GM21786 (cell line): ENCODE measurements around the gene ETV6.
"Not testable (repeated sequence)": the region's sequence is repeated elsewhere in the genome, so short reads cannot be mapped to it uniquely, and the experiment has no call there.

Source experiments
- ATAC-seq: cut with Tn5 transposase; IDR thresholded peaks from one replicate; pipeline ENCODE4 v1.9.1; 2021; ENCODE audit not compliant: unreplicated experiment

ETV6 gene

DNA sequence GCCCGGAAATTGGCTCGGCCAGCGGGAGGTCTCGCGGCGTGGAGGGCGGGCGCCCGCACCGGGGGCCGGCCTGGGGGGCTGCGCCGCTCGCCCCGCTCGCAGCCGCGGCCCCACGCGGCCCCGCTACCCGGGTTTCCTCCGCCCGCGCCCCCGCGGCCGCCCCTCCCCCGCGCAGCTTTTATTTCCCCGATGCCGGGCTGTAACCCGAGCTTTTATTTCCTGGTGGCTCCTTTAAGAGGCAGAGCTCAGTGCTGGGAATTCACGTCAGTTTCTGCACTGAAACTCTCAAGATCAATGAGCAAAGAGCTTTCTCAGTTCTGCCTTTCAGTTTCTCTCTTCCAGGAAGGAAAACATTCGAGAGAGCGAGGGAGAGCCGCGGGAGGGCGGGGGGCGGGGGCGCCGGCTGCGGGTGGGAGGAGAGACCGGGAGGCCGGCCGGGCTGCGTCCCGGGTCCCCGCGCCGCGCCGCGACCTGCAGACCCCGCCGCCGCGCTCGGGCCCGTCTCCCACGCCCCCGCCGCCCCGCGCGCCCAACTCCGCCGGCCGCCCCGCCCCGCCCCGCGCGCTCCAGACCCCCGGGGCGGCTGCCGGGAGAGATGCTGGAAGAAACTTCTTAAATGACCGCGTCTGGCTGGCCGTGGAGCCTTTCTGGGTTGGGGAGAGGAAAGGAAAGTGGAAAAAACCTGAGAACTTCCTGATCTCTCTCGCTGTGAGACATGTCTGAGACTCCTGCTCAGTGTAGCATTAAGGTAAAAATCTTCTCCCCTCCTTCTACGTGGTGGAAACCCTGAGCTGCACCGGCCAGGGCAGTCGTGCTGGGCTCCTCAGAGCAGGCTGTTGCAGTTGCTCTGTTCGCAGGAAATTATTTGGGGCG lies at the start of gene ETV6:
ETV6 (plus strand) TSS at position 262 of the 873 bp plus-strand sequence; CDS start at position 716, 454 bp downstream.
- ATAC-seq, result peak; percentile 39

DNA sequence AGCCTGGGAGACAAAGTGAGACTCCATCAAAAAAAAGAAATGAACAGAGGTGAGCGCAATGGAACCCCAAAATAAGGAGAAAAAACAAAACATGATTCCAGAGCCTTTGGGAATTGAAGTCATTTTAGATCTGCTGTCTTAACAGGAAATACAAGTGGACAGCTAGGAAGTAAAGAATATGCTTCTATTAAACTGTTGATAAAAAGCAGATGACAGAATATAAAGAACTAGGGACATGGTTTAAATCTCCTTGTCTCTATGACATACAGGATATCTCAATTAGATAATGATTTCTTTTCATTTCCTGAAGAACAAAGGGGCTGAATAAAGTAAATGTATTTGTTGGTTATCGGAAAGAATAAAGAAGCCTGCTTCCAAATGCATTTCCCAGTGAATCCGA lies 49.3 kb upstream of the ETV6 start:
- ATAC-seq, result no peak

DNA sequence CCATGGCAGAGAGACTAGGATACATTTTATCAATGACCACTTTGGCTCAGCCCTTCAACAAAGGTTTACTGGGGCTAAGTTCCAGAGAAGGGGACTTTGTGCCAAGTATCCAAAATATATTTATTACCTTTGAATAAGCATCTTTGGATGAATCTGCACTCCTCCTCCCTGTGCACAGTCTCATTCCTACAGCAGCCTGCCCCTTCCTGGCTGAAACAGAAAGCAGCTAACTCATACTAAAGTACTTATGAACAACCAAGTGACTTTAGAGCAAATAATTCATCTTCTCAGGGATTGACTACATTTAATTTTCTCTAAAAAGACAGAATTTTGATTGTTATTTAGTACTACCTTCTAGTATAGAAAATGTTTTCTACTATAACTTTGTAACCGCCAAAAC lies 47.8 kb upstream of the ETV6 start:
- ATAC-seq, result no peak

DNA sequence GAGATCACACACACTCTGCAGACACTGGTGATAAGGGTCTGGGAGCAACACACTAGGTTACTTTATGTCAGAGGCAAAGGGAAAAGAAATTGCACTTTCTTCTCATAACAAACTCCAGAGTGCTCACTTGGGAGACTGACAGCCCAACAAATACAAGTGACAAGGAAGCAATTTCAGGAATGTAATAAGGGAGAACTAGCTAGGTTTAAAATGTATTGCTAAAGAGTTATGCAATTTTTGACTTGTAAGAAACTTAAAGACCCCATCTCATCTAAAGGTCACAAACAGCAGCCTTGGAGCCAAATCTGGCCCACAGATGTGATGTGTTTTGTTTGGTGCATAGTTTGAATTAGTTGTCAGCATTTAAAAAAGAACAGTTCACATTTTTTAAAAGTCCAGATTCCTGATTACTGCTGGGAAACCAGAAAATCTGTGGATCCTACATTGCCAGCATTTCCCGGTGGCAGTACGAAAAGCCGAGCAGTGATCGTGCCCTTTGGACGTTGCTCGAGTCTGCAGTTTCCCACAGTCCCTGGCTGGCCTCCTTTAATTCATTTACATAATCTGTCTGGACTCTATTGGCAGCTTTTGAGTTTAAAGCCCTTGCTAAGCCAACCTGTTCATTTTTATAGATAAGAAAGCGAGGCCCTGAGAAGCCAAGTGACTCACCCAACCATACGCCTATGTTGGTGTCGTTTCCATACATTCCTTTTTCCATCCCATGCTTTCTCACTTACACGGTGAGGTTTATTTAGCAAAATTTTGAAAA lies 42.0 kb upstream of the ETV6 start:
- no peak for ATAC-seq

DNA sequence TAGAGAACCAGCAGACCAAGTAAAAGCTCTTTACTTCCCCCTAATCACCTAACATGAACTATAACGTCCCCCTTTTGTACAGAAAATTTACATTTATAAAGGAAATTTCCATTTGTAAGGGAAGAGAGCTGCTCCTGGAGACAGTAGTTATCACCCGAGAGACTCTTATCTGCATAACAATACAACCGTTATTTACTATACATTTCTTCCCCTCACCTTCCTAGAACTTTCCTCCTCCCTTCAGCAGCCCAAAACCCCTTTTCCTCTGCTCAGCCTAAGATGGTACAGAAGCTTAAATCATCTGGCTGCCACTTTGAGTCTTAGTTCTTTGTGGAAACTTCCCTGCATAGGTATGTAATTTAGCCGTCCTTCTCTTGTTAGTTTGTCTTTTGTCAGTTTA lies 40.4 kb upstream of the ETV6 start:
- no peak for ATAC-seq

DNA sequence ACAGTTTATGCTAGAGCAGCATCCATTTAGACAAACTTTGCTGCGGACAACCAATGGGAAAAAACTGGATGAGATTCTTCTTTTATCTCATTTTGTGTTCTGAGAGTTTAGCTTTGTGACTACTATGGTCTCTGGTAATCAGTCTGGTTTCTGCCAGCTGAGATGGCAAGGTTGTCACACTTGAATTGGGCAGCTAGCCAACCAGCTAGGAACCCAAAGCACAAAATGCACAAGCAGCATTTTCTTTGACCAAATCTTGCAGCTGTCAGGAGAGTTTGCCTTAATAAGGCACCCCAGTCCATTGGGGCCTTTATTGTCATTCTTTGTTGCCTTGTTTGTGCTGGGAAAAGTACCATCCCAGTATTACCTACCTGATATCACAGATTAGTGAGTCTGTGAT lies 34.0 kb upstream of the ETV6 start:
- no peak for ATAC-seq

DNA sequence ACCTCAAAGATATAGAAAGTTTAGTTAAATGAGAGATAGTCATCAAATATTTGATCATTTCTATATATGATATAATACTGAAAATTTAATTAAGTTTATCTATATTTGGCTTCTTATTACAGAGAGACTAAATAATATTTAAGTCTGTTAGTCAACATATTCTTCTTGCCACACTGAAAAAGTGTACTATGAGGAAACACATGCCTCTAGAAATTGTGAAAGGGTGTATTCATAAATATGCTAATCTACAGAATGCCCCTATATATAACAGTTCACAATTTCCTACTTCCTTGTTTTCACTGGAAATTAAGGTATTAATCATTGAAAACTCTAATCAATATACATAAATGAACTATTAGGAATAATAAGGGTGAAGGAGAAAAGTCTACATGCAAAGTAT lies 31.4 kb upstream of the ETV6 start:
- ATAC-seq, result no peak

DNA sequence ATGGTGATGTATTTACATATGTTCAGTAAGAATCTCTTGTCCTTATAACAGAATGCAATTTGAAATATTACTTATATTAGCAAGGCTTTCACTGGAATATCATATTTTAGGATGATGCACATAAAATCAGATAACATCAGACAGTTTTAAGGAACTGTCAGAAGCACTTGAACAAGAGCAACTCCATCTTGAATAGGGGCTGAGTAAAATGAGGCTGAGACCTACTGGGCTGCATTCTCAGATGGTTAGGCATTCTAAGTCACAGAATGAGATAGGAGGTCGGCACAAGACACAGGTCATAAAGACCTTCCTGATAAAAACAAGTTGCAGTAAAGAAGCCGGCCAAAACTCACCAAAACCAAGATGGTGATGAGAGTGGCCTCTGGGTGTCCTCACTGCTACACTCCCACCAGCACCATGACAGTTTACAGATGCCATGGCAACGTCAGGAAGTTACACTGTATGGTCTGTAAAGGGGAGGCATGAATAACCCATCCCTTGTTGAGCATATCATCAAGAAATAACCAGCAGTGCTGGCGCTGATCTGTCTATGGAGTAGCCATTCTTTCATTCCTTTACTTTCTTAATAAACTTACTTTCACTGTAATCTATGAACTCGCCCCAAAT lies 27.6 kb upstream of the ETV6 start:
- ATAC-seq, result no peak

DNA sequence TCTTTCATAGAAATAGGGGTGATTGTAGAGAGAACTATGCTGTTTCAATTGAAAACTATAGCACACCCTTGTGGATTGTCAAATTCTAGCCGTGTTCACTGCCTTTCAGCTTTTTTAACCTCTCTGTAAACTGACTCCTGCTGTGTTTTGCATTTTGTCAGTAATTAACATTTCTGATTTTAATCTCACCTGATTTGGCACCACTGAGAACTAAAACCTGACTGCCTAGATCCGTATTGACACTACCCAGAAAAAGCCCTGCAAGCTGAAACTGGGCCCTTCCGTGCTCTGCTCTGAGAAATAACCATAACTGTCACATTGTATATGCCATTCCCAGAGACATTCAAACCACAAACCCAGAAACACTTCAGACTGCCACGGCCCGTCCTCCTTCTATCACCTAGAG lies 26.6 kb upstream of the ETV6 start:
- ATAC-seq, result no peak

DNA sequence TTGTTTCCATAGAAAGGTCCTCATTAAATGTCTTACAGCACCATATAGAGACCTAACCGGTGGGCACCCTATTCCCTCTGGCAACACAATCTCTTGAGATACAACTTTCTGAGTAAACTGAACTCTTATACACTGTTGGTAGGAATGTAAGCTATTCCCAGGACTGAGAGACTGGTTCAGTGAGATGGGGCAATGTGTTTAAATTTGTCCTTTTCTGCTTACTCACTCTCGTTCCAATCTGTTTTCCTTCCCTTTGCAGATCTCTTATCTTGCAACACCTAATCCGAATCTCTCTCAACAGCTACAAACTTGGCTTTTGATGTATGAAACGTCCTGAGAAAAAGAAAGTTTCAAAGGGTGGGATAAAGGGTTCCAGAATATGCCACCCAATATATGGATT lies 26.1 kb upstream of the ETV6 start:
- no peak for ATAC-seq

DNA sequence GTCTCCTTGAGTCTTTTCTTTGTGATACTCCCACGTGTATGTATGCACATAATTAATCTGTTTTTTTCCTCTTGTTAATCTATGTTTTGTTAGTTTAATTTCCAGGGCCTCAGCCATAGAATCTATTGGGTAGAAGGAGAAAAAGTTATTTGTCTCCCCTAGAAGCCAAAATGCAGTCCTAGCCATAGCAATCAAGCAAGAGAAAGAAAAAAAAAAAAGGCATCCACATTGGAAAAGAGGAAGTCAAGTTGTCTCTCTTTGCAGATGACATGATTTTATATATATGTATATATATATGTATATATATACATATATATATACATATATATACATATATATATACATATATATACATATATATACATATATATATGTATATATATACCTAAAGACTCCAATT lies 25.4 kb upstream of the ETV6 start:
- no peak for ATAC-seq

DNA sequence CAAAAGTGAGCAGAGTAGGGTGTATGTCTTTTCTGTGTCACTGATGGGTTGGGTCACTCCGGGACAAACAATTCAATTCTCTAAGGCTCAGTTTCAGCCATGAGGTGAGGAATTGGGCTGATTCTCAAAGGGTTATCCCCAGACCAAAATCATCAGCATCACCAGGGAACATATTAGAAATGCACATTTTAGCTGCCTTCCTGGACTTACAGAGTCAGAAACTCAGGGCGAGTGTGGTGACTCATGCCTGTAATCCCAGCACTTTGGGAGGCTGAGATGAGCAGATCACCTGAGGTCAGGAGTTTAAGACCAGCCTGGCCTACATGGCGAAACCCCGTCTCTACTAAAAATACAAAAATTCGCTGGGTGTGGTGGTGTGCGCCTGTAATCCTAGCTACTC lies 21.8 kb upstream of the ETV6 start:
- ATAC-seq, result not testable (repeated sequence)

DNA sequence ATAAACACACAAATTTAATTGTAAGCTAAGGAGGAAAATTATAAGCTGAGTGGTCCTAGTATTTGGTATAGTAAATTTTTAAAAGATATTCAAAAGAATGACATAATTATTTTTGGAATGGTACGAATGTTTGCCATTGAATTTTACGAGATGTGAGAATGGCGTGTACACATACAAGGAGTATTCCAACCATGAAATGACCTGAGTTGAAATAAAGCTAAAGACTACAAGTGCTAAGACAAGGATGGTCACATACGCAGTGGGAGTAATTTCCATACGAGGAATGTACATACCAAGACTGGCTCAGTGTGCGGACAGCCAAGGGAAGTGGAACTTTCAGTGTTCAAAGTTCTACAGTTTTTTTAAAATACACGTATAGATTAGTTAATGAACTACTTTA lies 21.1 kb upstream of the ETV6 start:
- no peak for ATAC-seq

DNA sequence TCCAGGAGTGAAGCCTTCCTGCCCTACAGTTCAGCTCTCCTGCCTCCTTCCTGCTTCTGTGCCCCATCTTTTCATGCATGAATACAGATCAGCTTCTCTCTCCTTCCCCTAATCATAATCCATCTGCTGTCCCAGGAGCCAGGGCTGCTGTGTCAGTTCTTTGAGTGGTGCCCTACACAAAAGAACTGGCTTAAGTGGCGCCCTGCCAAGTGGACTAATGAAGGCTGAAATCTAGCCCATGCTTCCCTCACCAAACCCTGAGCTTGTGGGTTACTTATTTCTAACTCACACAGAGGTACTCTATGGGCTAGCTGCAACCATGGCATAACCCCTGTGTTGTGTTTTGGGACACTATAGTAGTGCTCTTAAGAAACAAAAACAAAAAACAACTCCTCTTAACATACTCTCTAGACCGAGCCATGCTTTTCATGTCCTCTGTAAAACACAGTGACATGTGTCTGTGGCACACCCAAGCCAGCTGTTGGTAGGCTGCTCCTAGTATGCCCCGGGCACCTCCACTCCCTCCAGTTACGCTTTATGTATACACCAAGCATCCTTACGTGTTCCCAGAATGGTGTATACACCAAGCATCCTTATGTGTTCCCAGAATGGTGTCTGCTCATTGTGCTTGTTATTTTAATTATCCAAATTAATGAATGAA lies 19.3 kb upstream of the ETV6 start:
- no peak for ATAC-seq

DNA sequence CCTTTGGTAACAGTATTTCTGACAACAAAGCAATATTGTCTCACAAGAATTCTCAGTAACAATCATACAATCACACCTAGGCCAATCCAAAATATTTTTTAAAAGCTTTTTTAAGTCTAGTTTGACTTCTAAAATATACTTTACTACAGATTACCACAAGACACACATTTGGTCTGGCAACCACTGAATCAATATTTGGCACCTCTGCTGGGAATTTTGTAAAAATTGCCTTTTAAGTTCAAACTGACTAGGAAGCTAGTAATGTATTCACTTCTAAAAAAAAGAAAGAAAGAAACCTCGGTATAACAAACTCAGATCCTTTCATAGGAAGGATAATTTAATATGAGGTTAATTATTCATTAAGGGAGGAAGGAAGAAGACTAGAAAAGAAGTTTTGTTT lies 18.2 kb upstream of the ETV6 start:
- no peak for ATAC-seq

DNA sequence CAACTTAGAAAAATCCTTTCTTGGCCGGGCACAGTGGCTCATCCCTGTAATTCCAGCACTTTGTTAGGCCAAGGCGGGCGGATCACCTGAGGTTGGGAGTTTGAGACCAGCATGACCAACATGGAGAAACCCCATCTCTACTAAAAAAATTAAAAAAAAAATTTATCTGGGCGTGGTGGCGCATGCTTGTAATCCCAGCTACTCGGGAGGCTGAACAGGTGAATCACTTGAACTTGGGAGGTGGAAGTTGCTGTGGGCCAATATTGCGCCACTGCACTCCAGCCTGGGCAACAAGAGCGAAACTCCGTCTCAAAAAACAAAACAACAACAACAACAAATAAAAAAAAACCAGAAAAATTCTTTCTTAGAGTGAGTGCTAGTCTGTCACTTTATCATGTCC lies 17.6 kb upstream of the ETV6 start:
- ATAC-seq, result not testable (repeated sequence)

DNA sequence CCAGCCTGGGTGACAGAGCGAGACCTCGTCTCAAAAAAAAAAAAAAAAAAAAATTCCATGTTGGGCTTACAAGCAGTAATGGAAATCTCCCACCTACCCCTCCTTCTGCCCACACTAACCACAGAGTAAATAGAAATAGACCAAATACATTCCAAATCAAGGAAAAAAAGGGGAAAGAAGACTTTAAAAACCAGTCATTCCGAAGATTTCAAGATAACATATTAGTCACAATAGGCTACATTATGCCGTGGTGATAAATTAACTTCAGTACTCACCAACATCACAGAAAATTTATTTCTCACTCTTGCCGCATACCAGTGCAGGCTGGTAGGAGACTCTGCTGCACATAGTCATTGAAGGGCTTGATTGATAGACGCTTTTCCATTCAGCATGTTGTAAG lies 15.5 kb upstream of the ETV6 start:
- no peak for ATAC-seq

DNA sequence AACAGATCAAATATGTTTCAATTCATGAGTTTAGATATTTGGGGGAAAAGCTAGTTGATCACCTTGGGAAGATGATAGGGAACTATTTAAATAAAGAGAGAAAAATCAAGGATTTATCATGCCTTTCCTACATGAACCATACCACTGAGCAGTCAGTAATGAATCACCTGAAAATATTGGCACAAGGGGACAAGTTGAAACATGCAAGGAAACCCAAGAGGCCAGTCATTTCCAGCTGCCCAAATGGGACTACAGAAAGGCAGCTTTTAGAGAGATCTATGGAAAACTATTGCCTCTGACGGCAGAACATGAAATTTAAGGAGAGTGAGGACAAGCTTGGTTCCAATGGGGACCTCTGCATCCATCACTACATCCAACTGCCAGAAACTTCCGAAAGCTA lies 14.1 kb upstream of the ETV6 start:
- no peak for ATAC-seq

DNA sequence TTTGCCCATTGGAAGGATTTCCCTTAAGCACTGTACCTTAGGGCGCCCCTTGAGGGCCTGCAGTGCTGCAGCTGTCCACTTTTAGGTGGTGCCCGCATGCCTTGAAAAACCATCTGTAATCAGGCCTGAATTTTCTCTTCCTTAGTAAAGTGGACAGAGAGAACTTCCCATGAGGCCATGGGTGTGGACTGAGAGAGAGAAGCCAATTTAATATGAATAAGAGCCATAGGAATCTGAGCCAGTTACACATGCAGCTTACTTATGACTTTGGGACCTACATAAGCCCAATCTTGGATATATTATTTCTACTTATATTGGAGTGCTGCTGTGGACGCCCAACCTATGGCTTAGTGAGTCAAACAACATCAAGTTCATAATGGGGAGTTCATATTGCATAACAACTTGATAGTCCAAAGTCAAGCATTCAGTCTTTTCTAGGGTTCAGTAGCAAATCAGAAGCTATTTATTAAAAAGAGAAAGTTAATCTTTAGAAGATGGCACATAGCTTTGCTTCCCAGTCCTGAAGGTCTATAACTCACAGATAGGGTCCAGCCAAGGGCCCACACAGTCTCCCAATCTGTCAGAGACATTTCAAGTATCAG lies 11.1 kb upstream of the ETV6 start:
- no peak for ATAC-seq

DNA sequence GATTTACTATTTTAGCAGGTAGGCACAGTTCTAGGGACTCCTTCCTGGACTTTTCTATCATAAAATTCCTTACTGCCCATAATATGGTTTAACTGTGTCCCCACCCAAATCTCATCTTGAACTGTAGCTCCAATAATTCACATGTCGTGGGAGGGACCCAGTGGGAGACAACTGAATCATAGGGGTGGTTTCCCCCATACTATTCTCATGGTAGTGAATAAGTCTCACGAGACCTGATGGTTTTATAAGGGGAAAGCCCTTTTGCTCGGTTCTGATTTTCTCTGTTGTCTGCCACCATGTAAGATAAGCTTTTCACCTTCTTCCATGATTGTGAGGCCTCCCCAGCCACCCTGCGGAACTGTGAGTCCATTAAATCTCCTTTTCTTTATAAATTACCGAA lies 10.0 kb upstream of the ETV6 start:
- ATAC-seq, result no peak

DNA sequence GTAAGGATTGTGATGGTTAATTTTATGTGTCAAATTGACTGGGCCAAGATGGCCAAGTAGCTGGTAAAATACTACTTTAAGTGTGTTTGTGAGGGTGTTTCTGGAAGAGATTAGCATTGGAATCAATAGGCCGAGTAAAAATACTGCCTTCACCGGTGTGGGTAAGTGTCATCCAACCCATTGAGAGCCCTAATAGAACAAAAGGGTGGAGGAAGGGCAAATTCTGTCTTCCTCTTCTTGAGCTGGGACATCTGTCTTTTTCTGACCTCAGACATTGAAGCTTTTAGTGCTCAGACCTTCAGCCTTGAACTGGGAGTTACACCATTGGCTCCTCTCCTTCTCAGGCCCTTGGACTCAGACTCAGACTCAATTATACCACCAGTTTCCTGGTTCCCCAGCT lies 8.0 kb upstream of the ETV6 start:
- ATAC-seq, result no peak
